Activated T-cell treated with anti-CD3 and anti-CD28 coated beads, Interleukin-2, amount 50 U/mL, for 4 hours (primary cell): Measurements from ENCODE around the gene ATF6B. TPM values are rescaled to one million over a fixed set of nuclear protein-coding genes. Genes with fewer than 3 reads are reported as not detected.
A peak's percentile ranks its signal among the peaks of the same experiment; 100 is the strongest.
"Not testable (repeated sequence)": the region's sequence is repeated elsewhere in the genome, so short reads cannot be mapped to it uniquely, and the experiment has no call there.

Source experiments
- ATAC-seq, 2 donors: fragments of 200-7000 bp; cut with Tn5 transposase; one replicate each; pipeline ENCODE4 v1.10.0; 2021
- DNase-seq: peaks from one replicate; pipeline ENCODE4 v3.0.0-alpha.2; 2020
- H3K27me3 Mint-ChIP-seq: one replicate; pipeline ENCODE4 v1.8.0; 2021; ENCODE audit warnings: low read depth, mixed read lengths
- H3K36me3 Mint-ChIP-seq: one replicate; pipeline ENCODE4 v1.8.0; 2022; ENCODE audit warnings: mixed read lengths; ENCODE audit not compliant: insufficient read depth
- H3K4me1 Mint-ChIP-seq: one replicate; pipeline ENCODE4 v1.8.0; 2021; ENCODE audit warnings: low read depth, mixed read lengths
- H3K4me3 Mint-ChIP-seq: one replicate; pipeline ENCODE4 v1.8.0; 2021; ENCODE audit warnings: mild to moderate bottlenecking, moderate library complexity, mixed read lengths
- H3K9me3 Mint-ChIP-seq: one replicate; pipeline ENCODE4 v1.8.0; 2021; ENCODE audit warnings: mixed read lengths
- total RNA-seq, 3 donors: library from RNA; stranded (reverse); gene quantifications; one replicate each; pipeline ENCODE4 v1.2.1, GENCODE V29; 2021

Gene ATF6B
- total RNA-seq, 3 donors from 2014 or later = 65.2 to 75.2 (median 67.2) TPM

GRCh38 chr6:32111424-32112066 lies 16.5 kb downstream of the ATF6B start:
- Mint-ChIP-seq H3K36me3 (peaks cover 7% of the 10 kb centered on the region), H3K27me3 (peaks cover 18% of the 10 kb centered on the region), H3K9me3 (no peaks in the 10 kb centered on the region), H3K4me3 (no peak overlapping the region), H3K4me1 (peaks cover 27% of the 10 kb centered on the region)
- no peak for DNase-seq
- ATAC-seq = no peak

- Mint-ChIP-seq H3K4me1 (peaks cover 27% of the 10 kb centered on the region), H3K4me3 (no peak overlapping the region), H3K27me3 (peaks cover 23% of the 10 kb centered on the region), H3K9me3 (no peaks in the 10 kb centered on the region), H3K36me3 (peaks cover 4% of the 10 kb centered on the region)
- no peak for ATAC-seq
- no peak for DNase-seq
Observed at GRCh38 chr6:32110632-32111031, 17.4 kb downstream of the ATF6B start.

- no peak for DNase-seq
- peaks cover 2% of the 10 kb centered on the region for H3K36me3 Mint-ChIP-seq
- no peaks in the 10 kb centered on the region for H3K9me3 Mint-ChIP-seq
- H3K4me3 Mint-ChIP-seq = no peak overlapping the region
- ATAC-seq = no peak
- peaks cover 27% of the 10 kb centered on the region for H3K27me3 Mint-ChIP-seq
- peaks cover 25% of the 10 kb centered on the region for H3K4me1 Mint-ChIP-seq
Observed at GRCh38 chr6:32109765-32110160, 18.3 kb downstream of the ATF6B start.

GRCh38 chr6:32109114-32109764 lies 18.8 kb downstream of the ATF6B start, which contains the start of gene TNXB:
TNXB (minus strand) TSS chr6:32109338; CDS start chr6:32098198, 11,140 bp downstream.
- H3K27me3 Mint-ChIP-seq = peaks cover 27% of the 10 kb centered on the region
- H3K4me1 Mint-ChIP-seq = peaks cover 24% of the 10 kb centered on the region
- no peaks in the 10 kb centered on the region for H3K36me3 Mint-ChIP-seq
- no peaks in the 10 kb centered on the region for H3K9me3 Mint-ChIP-seq
- H3K4me3 Mint-ChIP-seq = no peak within 1 kb of the TSS
- ATAC-seq (peak; percentile 34 to 41), DNase-seq (no peak)

- peaks cover 24% of the 10 kb centered on the region for H3K4me1 Mint-ChIP-seq
- H3K27me3 Mint-ChIP-seq = peaks cover 27% of the 10 kb centered on the region
- ATAC-seq = no peak
Observed at GRCh38 chr6:32108727-32109113, 19.3 kb downstream of the ATF6B start.

GRCh38 chr6:32108094-32108627 lies 19.9 kb downstream of the ATF6B start:
- ATAC-seq (peak; percentile 19 to 51), DNase-seq (no peak)
- no peak overlapping the region for H3K4me3 Mint-ChIP-seq
- H3K9me3 Mint-ChIP-seq = no peaks in the 10 kb centered on the region
- H3K36me3 Mint-ChIP-seq = no peaks in the 10 kb centered on the region
- peaks cover 30% of the 10 kb centered on the region for H3K27me3 Mint-ChIP-seq
- peaks cover 24% of the 10 kb centered on the region for H3K4me1 Mint-ChIP-seq

More at GRCh38 chr6:32108727-32109113, 19.3 kb downstream of the ATF6B start:
- DNase-seq = no peak
- no peak overlapping the region for H3K4me3 Mint-ChIP-seq
- no peaks in the 10 kb centered on the region for H3K36me3 Mint-ChIP-seq
- H3K9me3 Mint-ChIP-seq = no peaks in the 10 kb centered on the region

GRCh38 chr6:32107406-32107805 lies 20.6 kb downstream of the ATF6B start:
- no peak overlapping the region for H3K4me3 Mint-ChIP-seq

GRCh38 chr6:32105433-32105832 lies 22.6 kb downstream of the ATF6B start:
- H3K27me3 Mint-ChIP-seq = peaks cover 40% of the 10 kb centered on the region
- no peaks in the 10 kb centered on the region for H3K9me3 Mint-ChIP-seq
- H3K4me1 Mint-ChIP-seq = peaks cover 24% of the 10 kb centered on the region
- ATAC-seq = no peak
- H3K36me3 Mint-ChIP-seq = no peaks in the 10 kb centered on the region
- no peak for DNase-seq
- H3K4me3 Mint-ChIP-seq = no peak overlapping the region

More at GRCh38 chr6:32107406-32107805, 20.6 kb downstream of the ATF6B start:
- peaks cover 24% of the 10 kb centered on the region for H3K4me1 Mint-ChIP-seq
- no peak for DNase-seq
- no peaks in the 10 kb centered on the region for H3K36me3 Mint-ChIP-seq
- no peak for ATAC-seq
- no peaks in the 10 kb centered on the region for H3K9me3 Mint-ChIP-seq
- peaks cover 34% of the 10 kb centered on the region for H3K27me3 Mint-ChIP-seq

- Mint-ChIP-seq H3K36me3 (no peaks in the 10 kb centered on the region), H3K4me3 (no peak overlapping the region), H3K4me1 (no peaks in the 10 kb centered on the region), H3K9me3 (no peaks in the 10 kb centered on the region), H3K27me3 (peaks cover 40% of the 10 kb centered on the region)
- ATAC-seq (no peak), DNase-seq (no peak)
Observed at GRCh38 chr6:32102255-32102654, 25.8 kb downstream of the ATF6B start.

- not testable (repeated sequence) for H3K4me1 Mint-ChIP-seq, ATAC-seq, H3K4me3 Mint-ChIP-seq, DNase-seq, H3K9me3 Mint-ChIP-seq, H3K36me3 Mint-ChIP-seq
- H3K27me3 Mint-ChIP-seq = peaks cover 47% of the 10 kb centered on the region
Observed at GRCh38 chr6:32100251-32100650, 27.8 kb downstream of the ATF6B start.

- Mint-ChIP-seq H3K27me3 (peaks cover 48% of the 10 kb centered on the region), H3K4me3 (no peak overlapping the region), H3K36me3 (no peaks in the 10 kb centered on the region), H3K9me3 (no peaks in the 10 kb centered on the region), H3K4me1 (no peaks in the 10 kb centered on the region)
- no peak for ATAC-seq
- no peak for DNase-seq
Observed at GRCh38 chr6:32097364-32097763, 30.7 kb downstream of the ATF6B start.

GRCh38 chr6:32096394-32097258 lies 31.4 kb downstream of the ATF6B start:
- DNase-seq (no peak), ATAC-seq (peak in 1 of 2 donors; percentile 51)
- H3K4me3 Mint-ChIP-seq = no peak overlapping the region
- H3K27me3 Mint-ChIP-seq = peaks cover 48% of the 10 kb centered on the region
- H3K4me1 Mint-ChIP-seq = no peaks in the 10 kb centered on the region
- H3K36me3 Mint-ChIP-seq = no peaks in the 10 kb centered on the region
- no peaks in the 10 kb centered on the region for H3K9me3 Mint-ChIP-seq

- Mint-ChIP-seq H3K4me1 (no peaks in the 10 kb centered on the region), H3K27me3 (peaks cover 47% of the 10 kb centered on the region), H3K36me3 (no peaks in the 10 kb centered on the region), H3K9me3 (no peaks in the 10 kb centered on the region), H3K4me3 (no peak overlapping the region)
- ATAC-seq (peak in 1 of 2 donors; percentile 21), DNase-seq (no peak)
Observed at GRCh38 chr6:32096087-32096393, 32.0 kb downstream of the ATF6B start.

- H3K27me3 Mint-ChIP-seq = peaks cover 46% of the 10 kb centered on the region
- H3K36me3 Mint-ChIP-seq = no peaks in the 10 kb centered on the region
- no peak for DNase-seq
- ATAC-seq = peak in 1 of 2 donors; percentile 37
- no peaks in the 10 kb centered on the region for H3K9me3 Mint-ChIP-seq
- no peaks in the 10 kb centered on the region for H3K4me1 Mint-ChIP-seq
- no peak overlapping the region for H3K4me3 Mint-ChIP-seq
Observed at GRCh38 chr6:32095338-32096086, 32.5 kb downstream of the ATF6B start.
